ENCODE results near the gene PFKM. TPM values are rescaled to one million over a fixed set of nuclear protein-coding genes. Genes with fewer than 3 reads are reported as not detected.

PFKM gene
- total and polyA plus RNA-seq, 2 of the 4 experiments (the other 2 are of a cell fraction): 56.7 to 82.6 TPM

DNA sequence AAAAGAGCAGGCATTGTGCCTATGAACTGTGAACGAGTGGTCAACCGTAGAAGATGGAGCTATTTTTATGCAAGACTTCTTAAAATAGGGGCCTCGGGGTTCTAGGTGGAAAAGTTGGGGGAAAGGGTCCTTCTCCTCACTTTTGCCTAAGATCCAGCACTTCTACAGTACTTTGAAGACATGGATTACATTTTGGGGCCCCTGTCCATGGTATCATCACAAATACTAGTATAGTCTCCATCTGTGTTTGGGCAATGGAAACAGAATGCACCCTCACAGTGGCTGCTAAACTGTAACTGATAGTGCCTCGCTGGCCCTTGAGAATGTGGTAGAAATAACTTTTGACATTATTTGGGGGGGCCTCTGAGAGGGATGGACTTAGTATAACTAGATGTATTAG is 58.8 kb downstream of the PFKM start:
- Histone ChIP-seq H2BK120ac (ENCODE audit: low read depth, low read length) (no peak overlapping the region), H3K4me2 (ENCODE audit: low read depth, low read length) (no peak overlapping the region), H3K4me3 (ENCODE audit: insufficient read depth, low read depth, low read length) (no peak overlapping the region), H3K9me1 (ENCODE audit: insufficient read depth, low read length) (no peaks in the 10 kb centered on the region; the same call in 1 of the 2 replicates), H2BK5ac (ENCODE audit: low read depth, low read length, poor library complexity, severe bottlenecking) (no peak overlapping the region), H4K20me1 (ENCODE audit: insufficient read depth, low read length) (no peaks in the 10 kb centered on the region), H3K23ac (ENCODE audit: low read depth, low read length) (no peak overlapping the region), H4K91ac (ENCODE audit: insufficient read depth, low read depth, low read length) (no peak overlapping the region), H2AFZ (replicated peaks; ENCODE audit: low read length, poor library complexity) (no peak overlapping the region), H4K8ac (ENCODE audit: low read depth in 2 of 2, low read length in 2 of 2) (no peak overlapping the region), H3K9me3 (ENCODE audit: control insufficient read depth, insufficient read depth, low read length) (no peaks in the 10 kb centered on the region), H3K4me1 (ENCODE audit: control insufficient read depth, insufficient read depth, low read length) (no peaks in the 10 kb centered on the region), H3K27me3 (ENCODE audit: control insufficient read depth, insufficient read depth, low read length) (peaks cover 44% of the 10 kb centered on the region), H2BK20ac (ENCODE audit: low read depth, low read length) (no peak overlapping the region), H2AK5ac (ENCODE audit: low read depth, low read length) (no peak overlapping the region), H3K56ac (ENCODE audit: extremely low read depth, insufficient read depth, low read length) (no peak overlapping the region), H3K27ac (ENCODE audit: insufficient read depth, low read length) (no peak overlapping the region), H3K18ac (ENCODE audit: low read depth, low read length) (no peak overlapping the region), H3K36me3 (ENCODE audit: control insufficient read depth, insufficient read depth, low read length) (no peaks in the 10 kb centered on the region), H3K9ac (ENCODE audit: low read depth, low read length) (no peak overlapping the region), H4K5ac (ENCODE audit: low read depth, low read length) (no peak overlapping the region), H3K14ac (replicated peaks; ENCODE audit: low read depth, low read length) (no peak overlapping the region), H3K4ac (ENCODE audit: low read depth, low read length) (no peak overlapping the region), H2AK9ac (replicated peaks; ENCODE audit: low read depth, low read length, poor library complexity) (no peak overlapping the region), H2BK15ac (ENCODE audit: low read depth, low read length) (no peak overlapping the region), H3K79me1 (ENCODE audit: low read depth in 1 of 2, low read length in 2 of 2) (no peaks in the 10 kb centered on the region)
- intact Hi-C loops (cut with micrococcal nuclease): no loop called here
- DNase-seq: no peak
- TF ChIP-seq MAFK (IDR thresholded peaks at IDR 0.05; ENCODE audit: low read depth, low read length) (no peak), RCOR1 (IDR thresholded peaks at IDR 0.05; ENCODE audit: insufficient replicate concordance, low read length) (no peak), RFX5 (IDR thresholded peaks at IDR 0.05; ENCODE audit: low read depth, low read length) (no peak), POLR2A (IDR thresholded peaks at IDR 0.05; ENCODE audit: low read depth, low read length) (no peak), ELK1 (IDR thresholded peaks at IDR 0.05; ENCODE audit: borderline replicate concordance, low read depth, low read length) (no peak), CHD1 (IDR thresholded peaks at IDR 0.05; ENCODE audit: low read depth, low read length) (no peak), MXI1 (IDR thresholded peaks at IDR 0.05; ENCODE audit: borderline replicate concordance, low read depth, low read length) (no peak), SMC3 (IDR thresholded peaks at IDR 0.05; ENCODE audit: low read depth, low read length) (no peak), NFE2L2 (IDR thresholded peaks at IDR 0.05; ENCODE audit: low read depth, low read length) (no peak), BHLHE40 (IDR thresholded peaks at IDR 0.05; ENCODE audit: low read depth, low read length) (no peak), FOS (IDR thresholded peaks at IDR 0.05; ENCODE audit: low read depth, low read length) (no peak), USF2 (IDR thresholded peaks at IDR 0.05; ENCODE audit: low read depth, low read length) (no peak), RAD21 (IDR thresholded peaks at IDR 0.05; ENCODE audit: low read length) (no peak), MAZ (IDR thresholded peaks at IDR 0.05; ENCODE audit: borderline replicate concordance, low read depth, low read length) (no peak), CEBPB (IDR thresholded peaks at IDR 0.05; ENCODE audit: low read depth, low read length) (no peak)
- TF ChIP-seq, protein P1, sequence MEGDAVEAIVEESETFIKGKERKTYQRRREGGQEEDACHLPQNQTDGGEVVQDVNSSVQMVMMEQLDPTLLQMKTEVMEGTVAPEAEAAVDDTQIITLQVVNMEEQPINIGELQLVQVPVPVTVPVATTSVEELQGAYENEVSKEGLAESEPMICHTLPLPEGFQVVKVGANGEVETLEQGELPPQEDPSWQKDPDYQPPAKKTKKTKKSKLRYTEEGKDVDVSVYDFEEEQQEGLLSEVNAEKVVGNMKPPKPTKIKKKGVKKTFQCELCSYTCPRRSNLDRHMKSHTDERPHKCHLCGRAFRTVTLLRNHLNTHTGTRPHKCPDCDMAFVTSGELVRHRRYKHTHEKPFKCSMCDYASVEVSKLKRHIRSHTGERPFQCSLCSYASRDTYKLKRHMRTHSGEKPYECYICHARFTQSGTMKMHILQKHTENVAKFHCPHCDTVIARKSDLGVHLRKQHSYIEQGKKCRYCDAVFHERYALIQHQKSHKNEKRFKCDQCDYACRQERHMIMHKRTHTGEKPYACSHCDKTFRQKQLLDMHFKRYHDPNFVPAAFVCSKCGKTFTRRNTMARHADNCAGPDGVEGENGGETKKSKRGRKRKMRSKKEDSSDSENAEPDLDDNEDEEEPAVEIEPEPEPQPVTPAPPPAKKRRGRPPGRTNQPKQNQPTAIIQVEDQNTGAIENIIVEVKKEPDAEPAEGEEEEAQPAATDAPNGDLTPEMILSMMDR (conservative IDR thresholded peaks at IDR 0.05; ENCODE audit: low read depth, low read length): no peak
- CTCF ChIA-PET: no interaction called here
- 33% methylated on average over 3 of the region's 4 CpGs; no CpG with 5 or more reads in 1 of the 2 experiments for WGBS, 2 experiments (ENCODE audit: extremely low coverage in 2 of 2, insufficient read length in 1 of 2)
- ATAC-seq (ENCODE audit: low read depth): no peak
- in situ Hi-C loops (cut with MboI; ENCODE audit: low sequenced_read_pairs): no loop called here
- dilution Hi-C loops (cut with HindIII; ENCODE audit: low sequenced_read_pairs, unreplicated experiment): no loop called here
- POLR2A ChIA-PET (ENCODE audit: unreplicated experiment): no interaction called here
- no TSS peak for BruUV-seq (replicated peaks)
